ENCODE data around the gene NDRG3. TPM values are rescaled to one million over a fixed set of nuclear protein-coding genes. Genes with fewer than 3 reads are reported as not detected.

The NDRG3 gene
- total RNA-seq, 2 experiments from 2014 or later, result 14.4 to 22.1 TPM

GRCh38 chr20:36754656-36755222 is 8.8 kb upstream of the NDRG3 start:
- ChIA-PET CTCF (ENCODE audit: unreplicated experiment) (interaction anchor here (0.9 to 1.7 kb wide), 4 partner anchors 9 to 142 kb away, joined by 3 to 10 read pairs (median 6); partner anchors contain the start of gene NDRG3), POLR2A (interaction anchor here (0.9 to 1.7 kb wide), 2 partner anchors 9 to 17 kb away, joined by 3 to 6 read pairs; partner anchors contain the start of gene NDRG3)
- no TSS peak for BruUV-seq (replicated peaks)
- Histone ChIP-seq H3K4me1 (ENCODE audit: insufficient read depth, low read length, poor library complexity, severe bottlenecking) (peaks cover 31% of the 10 kb centered on the region), H3K27ac (ENCODE audit: low read depth, low read length, poor library complexity, severe bottlenecking) (peak overlapping the region; percentile 23), H3K9me3 (ENCODE audit: low read length) (no peaks in the 10 kb centered on the region), H3K4me3 (ENCODE audit: low read depth, low read length, poor library complexity, severe bottlenecking) (no peak overlapping the region), H4K20me1 (ENCODE audit: insufficient read depth, low read length) (no peaks in the 10 kb centered on the region), H3K9me2 (ENCODE audit: insufficient read depth, low read length) (no peaks in the 10 kb centered on the region), H3K36me3 (ENCODE audit: insufficient read depth, low read length) (peaks cover 89% of the 10 kb centered on the region), H2AFZ (ENCODE audit: low read length) (no peak overlapping the region), H3K4me2 (ENCODE audit: low read length) (no peak overlapping the region), H3K79me2 (ENCODE audit: insufficient read depth, low read depth, low read length) (no peaks in the 10 kb centered on the region)
- peak; percentile 74 for DNase-seq (ENCODE audit: low spot score)
- intact Hi-C loops (cut with micrococcal nuclease; ENCODE audit: unreplicated experiment), result loop anchor here (1.0 to 5.0 kb wide), 2 partner anchors 142 to 247 kb away; no protein-coding TSS in a partner anchor
- TF ChIP-seq CTCF (conservative IDR thresholded peaks at IDR 0.05; ENCODE audit: low read length) (peak; percentile 89), EZH2phosphoT487 (IDR thresholded peaks at IDR 0.05; ENCODE audit: borderline replicate concordance, low read depth, low read length) (no peak)

- no peak overlapping the region for H3K27ac ChIP-seq (ENCODE audit: low read depth, low read length, poor library complexity, severe bottlenecking)
- ChIA-PET POLR2A (interaction anchor here (0.8 kb wide), 1 partner anchor 12 kb away, joined by 3 read pairs; no protein-coding TSS in a partner anchor), CTCF (ENCODE audit: unreplicated experiment) (no interaction called here)
- intact Hi-C loops (cut with micrococcal nuclease; ENCODE audit: unreplicated experiment), result loop anchor here (5.0 kb wide), 1 partner anchor 245 kb away; no protein-coding TSS in a partner anchor
- peaks cover 73% of the 10 kb centered on the region for H3K36me3 ChIP-seq (ENCODE audit: insufficient read depth, low read length)
- no peak for DNase-seq (ENCODE audit: low spot score)
- H3K9me2 ChIP-seq (ENCODE audit: insufficient read depth, low read length), result no peaks in the 10 kb centered on the region
- no peak overlapping the region for H3K4me2 ChIP-seq (ENCODE audit: low read length)
- no peak overlapping the region for H2AFZ ChIP-seq (ENCODE audit: low read length)
- H3K79me2 ChIP-seq (ENCODE audit: insufficient read depth, low read depth, low read length), result no peaks in the 10 kb centered on the region
- H3K9me3 ChIP-seq (ENCODE audit: low read length), result no peaks in the 10 kb centered on the region
- H4K20me1 ChIP-seq (ENCODE audit: insufficient read depth, low read length), result no peaks in the 10 kb centered on the region
- TF ChIP-seq CTCF (conservative IDR thresholded peaks at IDR 0.05; ENCODE audit: low read length) (no peak), EZH2phosphoT487 (IDR thresholded peaks at IDR 0.05; ENCODE audit: borderline replicate concordance, low read depth, low read length) (no peak)
- H3K4me1 ChIP-seq (ENCODE audit: insufficient read depth, low read length, poor library complexity, severe bottlenecking), result peaks cover 19% of the 10 kb centered on the region
- H3K4me3 ChIP-seq (ENCODE audit: low read depth, low read length, poor library complexity, severe bottlenecking), result no peak overlapping the region
- no TSS peak for BruUV-seq (replicated peaks)
Measured at GRCh38 chr20:36752582-36752981, 6.7 kb upstream of the NDRG3 start.
